H1 (cell line): ENCODE measurements around the gene BPHL. TPM values are rescaled to one million over a fixed set of nuclear protein-coding genes. Genes with fewer than 3 reads are reported as not detected.
"Not testable (repeated sequence)": the region's sequence is repeated elsewhere in the genome, so short reads cannot be mapped to it uniquely, and the experiment has no call there.

Experiments
- CTCF ChIA-PET: fragments of 300-600 bp; sonication (Branson Sonifier 250); formaldehyde crosslinking; loops from one replicate; lab custom pipeline; 2021; ENCODE audit not compliant: partially characterized antibody; lab: Charles Lee
- POLR2A ChIA-PET: fragments of 300-600 bp; sonication (Branson Sonifier 250); formaldehyde crosslinking; loops from one replicate; lab custom pipeline; 2021; ENCODE audit warnings: inconsistent platforms; ENCODE audit not compliant: partially characterized antibody; lab: Charles Lee
- DNase-seq, 2 experiments: peaks; one replicate each; pipeline versions ENCODE4 v3.0.0 to v3.0.0-alpha.2; 2010 to 2022; ENCODE audit warnings: low spot score in 2 of 2, low read depth in 1 of 2, mixed read lengths in 1 of 2
- FAIRE-seq: peaks from 2 replicates; lab custom pipeline; 2011; peaks lifted over from hg19 to GRCh38; lab: Jason Lieb, UNC
- H2AFZ ChIP-seq: 2 replicates; pipeline ENCODE4 v1.8.1; 2012; ENCODE audit warnings: low read length, inconsistent platforms
- H2AK5ac ChIP-seq: 2 replicates; pipeline ENCODE4 v1.6.1; 2013; ENCODE audit warnings: low read depth, low read length
- H2BK120ac ChIP-seq: replicated peaks from 2 replicates; pipeline ENCODE3; 2013; ENCODE audit warnings: low read depth, low read length, inconsistent platforms
- H2BK12ac ChIP-seq: 2 replicates; pipeline ENCODE4 v1.6.1; 2013; ENCODE audit warnings: low read depth, low read length
- H2BK15ac ChIP-seq: 2 replicates; pipeline ENCODE4 v1.6.1; 2013; ENCODE audit warnings: low read length
- H2BK20ac ChIP-seq: 2 replicates; pipeline ENCODE4 v1.6.1; 2013; ENCODE audit warnings: low read length
- H2BK5ac ChIP-seq: 2 replicates; pipeline ENCODE4 v1.6.1; 2013; ENCODE audit warnings: low read depth, low read length
- H3K14ac ChIP-seq: 2 replicates; pipeline ENCODE4 v1.6.1; 2013; ENCODE audit warnings: inconsistent platforms; ENCODE audit not compliant: insufficient read length
- H3K18ac ChIP-seq: 2 replicates; pipeline ENCODE4 v1.6.1; 2013; ENCODE audit warnings: low read length; ENCODE audit errors: extremely low read depth
- H3K23ac ChIP-seq: 2 replicates; pipeline ENCODE4 v1.6.1; 2013; ENCODE audit warnings: inconsistent platforms; ENCODE audit not compliant: insufficient read length
- H3K23me2 ChIP-seq: 2 replicates; pipeline ENCODE4 v1.6.1; 2013; ENCODE audit warnings: low read depth, low read length
- H3K27ac ChIP-seq: 2 replicates; pipeline ENCODE4 v1.6.1; 2011; ENCODE audit warnings: low read depth, low read length, inconsistent platforms
- H3K27me3 ChIP-seq, 4 experiments: replicated peaks in 1 of 4; 1 replicate in 1 of 4; 2 replicates in 3 of 4; pipeline versions ENCODE4 v1.6.1 to v1.8.1; 2011 to 2013; ENCODE audit warnings: low read length in 3 of 4, mild to moderate bottlenecking in 3 of 4, inconsistent platforms in 2 of 4, mixed read lengths in 2 of 4, moderate library complexity in 1 of 4; ENCODE audit not compliant: control insufficient read depth in 3 of 4, insufficient read depth in 3 of 4; ENCODE audit errors: extremely low read depth in 1 of 4
- H3K36me3 ChIP-seq, 4 experiments: 2 replicates each; pipeline versions ENCODE4 v1.6.1 to v1.8.1; 2011 to 2013; ENCODE audit warnings: mild to moderate bottlenecking in 4 of 4, low read length in 3 of 4, moderate library complexity in 2 of 4, control low read depth in 1 of 4, inconsistent platforms in 1 of 4; ENCODE audit not compliant: insufficient read depth in 4 of 4, control insufficient read depth in 2 of 4
- H3K4ac ChIP-seq: replicated peaks from 2 replicates; pipeline ENCODE3; 2013; ENCODE audit warnings: low read length, low read depth, mixed read lengths, inconsistent platforms; ENCODE audit not compliant: insufficient read length
- H3K4me1 ChIP-seq, 4 experiments: replicated peaks in 1 of 4; 1 replicate in 1 of 4; 2 replicates in 3 of 4; pipeline versions ENCODE4 v1.6.1 to v1.8.1; 2011 to 2013; ENCODE audit warnings: low read length in 3 of 4, inconsistent platforms in 2 of 4, mixed read lengths in 1 of 4; ENCODE audit not compliant: insufficient read depth in 4 of 4, control insufficient read depth in 3 of 4
- H3K4me2 ChIP-seq, 2 experiments: 2 replicates each; pipeline versions ENCODE4 v1.6.1 to v1.8.1; 2011 to 2013; ENCODE audit warnings: low read depth in 2 of 2, low read length in 2 of 2, control low read depth in 1 of 2, inconsistent platforms in 1 of 2, mild to moderate bottlenecking in 1 of 2; ENCODE audit not compliant: insufficient read depth in 1 of 2
- H3K4me3 ChIP-seq, 4 experiments: fragments of 200-600, 300-600 bp in 1 of 4; sonication (generic), shearing (Covaris generic), sonication (Bioruptor Twin) in 1 of 4; 2 replicates each; pipeline versions ENCODE4 v1.5.1 to v1.8.1; 2011 to 2016; ENCODE audit warnings: low read length in 4 of 4, low read depth in 3 of 4, control low read depth in 2 of 4, inconsistent platforms in 2 of 4, mild to moderate bottlenecking in 2 of 4, mixed read lengths in 1 of 4, moderate library complexity in 1 of 4; ENCODE audit not compliant: insufficient read depth in 2 of 4; ENCODE audit errors: extremely low read depth in 1 of 4
- H3K56ac ChIP-seq: replicated peaks from 2 replicates; pipeline ENCODE3; 2013; ENCODE audit warnings: low read depth, mild to moderate bottlenecking, mixed read lengths, low read length, inconsistent platforms; ENCODE audit not compliant: insufficient read length
- H3K79me1 ChIP-seq: 2 replicates; pipeline ENCODE4 v1.6.1; 2013; ENCODE audit warnings: low read depth, low read length, control low read depth
- H3K79me2 ChIP-seq, 2 experiments: 2 replicates each; pipeline versions ENCODE4 v1.6.1 to v1.8.1; 2012 to 2013; ENCODE audit warnings: low read length in 2 of 2, mild to moderate bottlenecking in 2 of 2, inconsistent platforms in 1 of 2; ENCODE audit not compliant: insufficient read depth in 2 of 2, control insufficient read depth in 1 of 2
- H3K9ac ChIP-seq, 4 experiments: replicated peaks in 1 of 4; 1 replicate in 1 of 4; 2 replicates in 3 of 4; pipeline versions ENCODE4 v1.6.1 to v1.8.1; 2011 to 2013; ENCODE audit warnings: low read depth in 3 of 4, low read length in 3 of 4, control low read depth in 2 of 4, mild to moderate bottlenecking in 2 of 4, moderate library complexity in 2 of 4, inconsistent platforms in 1 of 4; ENCODE audit errors: extremely low read depth in 1 of 4
- H3K9me3 ChIP-seq, 2 experiments: 2 replicates each; pipeline versions ENCODE4 v1.6.1 to v1.8.1; 2012 to 2013; ENCODE audit warnings: mild to moderate bottlenecking in 2 of 2, moderate library complexity in 2 of 2, control low read depth in 1 of 2, inconsistent platforms in 1 of 2, low read depth in 1 of 2, low read length in 1 of 2, mixed read lengths in 1 of 2; ENCODE audit not compliant: insufficient read depth in 2 of 2
- H4K20me1 ChIP-seq, 2 experiments: replicated peaks in 1 of 2; 2 replicates each; pipeline versions ENCODE3 to v1.8.1; 2011 to 2013; ENCODE audit warnings: inconsistent platforms in 2 of 2, low read length in 2 of 2, mild to moderate bottlenecking in 1 of 2; ENCODE audit not compliant: insufficient read depth in 2 of 2, control insufficient read depth in 1 of 2
- H4K5ac ChIP-seq: 2 replicates; pipeline ENCODE4 v1.6.1; 2013; ENCODE audit warnings: low read length, low read depth, mixed read lengths, inconsistent platforms; ENCODE audit not compliant: insufficient read length
- H4K8ac ChIP-seq: 2 replicates; pipeline ENCODE4 v1.8.0; 2013; ENCODE audit warnings: mild to moderate bottlenecking, moderate library complexity, low read length, inconsistent platforms; ENCODE audit not compliant: insufficient read depth; ENCODE audit errors: extremely low read depth
- H4K91ac ChIP-seq: replicated peaks from 2 replicates; pipeline ENCODE3; 2013; ENCODE audit warnings: low read length, mixed read lengths, inconsistent platforms; ENCODE audit not compliant: insufficient read length
- WGBS, 2 experiments: shearing (Covaris generic) in 1 of 2; methylation state at CpG; one replicate each; pipeline versions ENCODE4 v1.1.6 to v1.1.7; 2013 to 2015; ENCODE audit warnings: low lambda C conversion rate in 2 of 2, mixed read lengths in 2 of 2, inconsistent platforms in 1 of 2, low coverage in 1 of 2, missing lambda C conversion rate in 1 of 2; ENCODE audit not compliant: insufficient replicate concordance in 2 of 2, insufficient coverage in 1 of 2, insufficient read length in 1 of 2; ENCODE audit errors: extremely low coverage in 1 of 2, missing lambda C conversion rate in 1 of 2; 5-methylcytosine and 5-hydroxymethylcytosine counted together
- polyA plus RNA-seq, 7 experiments: library from polyadenylated mRNA; depleted of rRNA in 3 of 7; stranded (reverse) in 5 of 7; unstranded in 2 of 7; fragments of >200 nt in 5 of 7; fragments of 200-250 nt in 2 of 7; gene quantifications; 1 replicate in 5 of 7; 2 replicates in 1 of 7; 4 replicates in 1 of 7; pipeline versions ENCODE4 v1.2.1 to v1.2.3, GENCODE V29; 2011 to 2013; ENCODE audit warnings: missing spikeins in 2 of 7, mixed read lengths in 2 of 7
- total RNA-seq: library from RNA; stranded (reverse); fragmentation: NEBNext Ultra II Directional; extraction: Animal tissue kit (Norgen Biotek cat#: 25700); gene quantifications from 2 replicates; pipeline ENCODE4 v1.2.1, GENCODE V29; 2021

BPHL gene
- total and polyA plus RNA-seq, 2 of the 8 experiments (the other 6 are each of a cell fraction or from before 2014, with no cell fraction given), result 24.4 to 36.4 TPM

- H4K91ac ChIP-seq, H4K20me1 ChIP-seq, H3K27me3 ChIP-seq, H3K27ac ChIP-seq, DNase-seq, H3K4me3 ChIP-seq, H3K14ac ChIP-seq, H3K4ac ChIP-seq, H2AK5ac ChIP-seq, H2BK20ac ChIP-seq, H2AFZ ChIP-seq, H2BK12ac ChIP-seq, H3K4me2 ChIP-seq, H2BK15ac ChIP-seq, H2BK120ac ChIP-seq, FAIRE-seq, H3K79me1 ChIP-seq, H4K5ac ChIP-seq, H2BK5ac ChIP-seq, H4K8ac ChIP-seq, CTCF ChIA-PET, H3K56ac ChIP-seq, H3K23ac ChIP-seq, H3K9ac ChIP-seq, H3K9me3 ChIP-seq, H3K79me2 ChIP-seq, POLR2A ChIA-PET, H3K18ac ChIP-seq, H3K23me2 ChIP-seq, H3K36me3 ChIP-seq: not testable (repeated sequence)
- WGBS, 2 experiments, result 89% methylated on average over 2 of the region's 5 CpGs; no CpG with 5 or more reads in 1 of the 2 experiments
- H3K4me1 ChIP-seq, result peaks cover 15 to 24% (median 20%) of the 10 kb centered on the region in 4 experiments
These were observed 79.2 kb downstream of the BPHL start for GRCh38 chr6:3197734-3198133.
